HepG2 (cell line): ENCODE measurements around the gene TMX3. TPM values are rescaled to one million over a fixed set of nuclear protein-coding genes. Genes with fewer than 3 reads are reported as not detected.
A peak's percentile ranks its signal among the peaks of the same experiment; 100 is the strongest.

Experiments used
- ATAC-seq: fragments of 200-7000 bp; cut with Tn5 transposase; 3 replicates; pipeline ENCODE4 v1.9.1; 2020; ENCODE audit warnings: mild to moderate bottlenecking, moderate library complexity
- BruUV-seq: library from RNA; stranded (reverse); fragments of 400-500 nt; replicated peaks from 2 replicates; lab custom pipeline; 2021; lab: Mats Ljungman, UMichigan
- CTCF ChIA-PET: fragments of 300-600 bp; formaldehyde crosslinking; extraction: SDS; loops from one replicate; lab custom pipeline; 2021; ENCODE audit warnings: low total read pairs, inconsistent platforms, low intra/inter-chr PET ratio; lab: Yijun Ruan, JAX
- POLR2A ChIA-PET: fragments of 350-600 bp; sonication (Branson Sonifier 250); formaldehyde crosslinking; loops from one replicate; lab custom pipeline; 2020; ENCODE audit warnings: antibody characterized with exemption, inconsistent platforms; lab: Yijun Ruan, JAX
- DNase-seq: peaks from one replicate; pipeline ENCODE4 v3.0.0-alpha.2; 2015; ENCODE audit warnings: low spot score
- FAIRE-seq: peaks from 3 replicates; lab custom pipeline; 2011; peaks lifted over from hg19 to GRCh38; lab: Jason Lieb, UNC
- H2AFZ ChIP-seq: one replicate; pipeline ENCODE4 v1.6.1; 2011; ENCODE audit warnings: low read length, inconsistent platforms
- H3K27ac ChIP-seq: fragments of 300-600 bp; 3 replicates; pipeline ENCODE4 v1.8.0; 2011; ENCODE audit warnings: mixed run types, mild to moderate bottlenecking, mixed read lengths, low read length, inconsistent platforms; ENCODE audit not compliant: insufficient read depth; ENCODE audit errors: extremely low read length
- H3K27me3 ChIP-seq, 2 experiments: fragments of 200-600 bp in 1 of 2; 2 replicates in 1 of 2; 3 replicates in 1 of 2; pipeline versions ENCODE4 v1.6.0 to v1.8.0; 2011; ENCODE audit warnings: low read length in 2 of 2, mild to moderate bottlenecking in 2 of 2, moderate library complexity in 2 of 2, inconsistent platforms in 1 of 2; ENCODE audit not compliant: insufficient read depth in 2 of 2, control insufficient read depth in 1 of 2
- H3K36me3 ChIP-seq, 2 experiments: fragments of 200-600 bp in 1 of 2; replicated peaks in 1 of 2; 2 replicates in 1 of 2; 3 replicates in 1 of 2; pipeline versions ENCODE4 v1.5.1 to v1.8.0; 2011; ENCODE audit warnings: low read length in 2 of 2, inconsistent platforms in 1 of 2; ENCODE audit not compliant: insufficient read depth in 2 of 2, control insufficient read depth in 1 of 2
- H3K4me1 ChIP-seq: 2 replicates; pipeline ENCODE4 v1.5.1; 2012; ENCODE audit warnings: low read length, inconsistent platforms; ENCODE audit not compliant: insufficient read depth
- H3K4me2 ChIP-seq: 2 replicates; pipeline ENCODE4 v1.6.0; 2011; ENCODE audit warnings: low read depth, low read length, inconsistent platforms
- H3K4me3 ChIP-seq, 3 experiments: fragments of 200-600 bp in 1 of 3; sonication (generic), shearing (Covaris generic) in 1 of 3; replicated peaks in 1 of 3; 2 replicates each; pipeline ENCODE4 v1.5.1; 2011 to 2016; ENCODE audit warnings: low read length in 3 of 3, inconsistent platforms in 2 of 3, low read depth in 2 of 3, mild to moderate bottlenecking in 2 of 3, control low read depth in 1 of 3, mixed read lengths in 1 of 3; ENCODE audit not compliant: insufficient read depth in 1 of 3
- H3K79me2 ChIP-seq: one replicate; pipeline ENCODE4 v1.6.1; 2011; ENCODE audit warnings: low read length, inconsistent platforms; ENCODE audit not compliant: insufficient read depth
- H3K9ac ChIP-seq: 2 replicates; pipeline ENCODE4 v1.6.0; 2011; ENCODE audit warnings: mild to moderate bottlenecking, low read depth, low read length, inconsistent platforms; ENCODE audit not compliant: insufficient read depth
- H3K9me3 ChIP-seq: 2 replicates; pipeline ENCODE4 v1.5.1; 2012; ENCODE audit warnings: mild to moderate bottlenecking, low read length
- H4K20me1 ChIP-seq: 2 replicates; pipeline ENCODE4 v1.6.0; 2011; ENCODE audit warnings: inconsistent platforms, mild to moderate bottlenecking, low read length, moderate library complexity; ENCODE audit not compliant: insufficient read depth
- CREB1 ChIP-seq, 2 experiments: fragments of 450-650 bp in 1 of 2; IDR thresholded peaks; 2 replicates each; pipeline ENCODE4 v1.6.1; 2016 to 2017; ENCODE audit warnings: control low read depth in 1 of 2, mild to moderate bottlenecking in 1 of 2, missing compliant biosample characterization in 1 of 2, missing genetic modification characterization in 1 of 2
- LBX2 ChIP-seq: sonication (generic); formaldehyde crosslinking; IDR thresholded peaks from 2 replicates; pipeline ENCODE4 v1.5.0; 2020; ENCODE audit warnings: missing genetic modification reagents, mild to moderate bottlenecking, borderline replicate concordance
- MAFF ChIP-seq: IDR thresholded peaks from 2 replicates; pipeline ENCODE4 v1.6.1; 2011; ENCODE audit warnings: low read depth, low read length, improper control_type of control experiment
- MAFK ChIP-seq, 2 experiments: IDR thresholded peaks in 1 of 2; conservative IDR thresholded peaks in 1 of 2; 2 replicates each; pipeline ENCODE4 v1.6.1; 2011; ENCODE audit warnings: improper control_type of control experiment in 2 of 2, low read length in 2 of 2
- REXO4 ChIP-seq: sonication (generic); formaldehyde crosslinking; IDR thresholded peaks from 2 replicates; pipeline ENCODE4 v1.8.0; 2022; ENCODE audit warnings: missing genetic modification reagents, mild to moderate bottlenecking, borderline replicate concordance
- SIN3B ChIP-seq: fragments of 150-350 bp; IDR thresholded peaks from 2 replicates; pipeline ENCODE4 v1.6.1; 2014; ENCODE audit warnings: low read length
- TMF1 ChIP-seq: sonication (generic); formaldehyde crosslinking; IDR thresholded peaks from 2 replicates; pipeline ENCODE4 v1.8.1; 2022; ENCODE audit warnings: low read depth, missing genetic modification reagents
- ZFY ChIP-seq: sonication (generic); formaldehyde crosslinking; IDR thresholded peaks from 2 replicates; pipeline ENCODE4 v1.4.0; 2020; ENCODE audit warnings: missing genetic modification reagents
- ZNF367 ChIP-seq: sonication (generic); formaldehyde crosslinking; IDR thresholded peaks from 2 replicates; pipeline ENCODE4 v1.4.0; 2020; ENCODE audit warnings: missing genetic modification reagents, borderline replicate concordance
- ZNF672 ChIP-seq: sonication (generic); formaldehyde crosslinking; IDR thresholded peaks from 2 replicates; pipeline ENCODE4 v1.8.1; 2022; ENCODE audit warnings: missing genetic modification reagents
- WGBS: methylation state at CpG from one replicate; pipeline ENCODE4 v1.1.6; 2017; ENCODE audit warnings: low lambda C conversion rate; 5-methylcytosine and 5-hydroxymethylcytosine counted together
- in situ Hi-C: cut with HindIII; loops from 2 replicates; pipeline ENCODE4 v1.10.0; 2017; ENCODE audit warnings: low pct_unique_long_range_greater_than_20kb; ENCODE audit not compliant: extremely low pct_ligation_motif_present
- intact Hi-C: fragments of 100-400 bp; cut with micrococcal nuclease; formaldehyde crosslinking; loops from one replicate; pipeline ENCODE4 v1.10.0; 2022; ENCODE audit not compliant: unreplicated experiment
- polyA plus RNA-seq, 8 experiments: library from polyadenylated mRNA; depleted of rRNA in 3 of 8; stranded (reverse) in 7 of 8; unstranded in 1 of 8; fragments of >200 nt; fragmentation: Illumina TruSeq in 4 of 8; extraction: Trizol in 4 of 8; gene quantifications; 2 replicates each; pipeline versions ENCODE4 v1.2.1 to v1.2.3, GENCODE V29; 2011 to 2016; ENCODE audit warnings: low read depth in 4 of 8, missing spikeins in 1 of 8, mixed read lengths in 1 of 8; ENCODE audit not compliant: insufficient read depth in 1 of 8
- total RNA-seq, 5 experiments: library from RNA; depleted of rRNA; stranded (reverse); fragments of >200 nt; fragmentation: Illumina TruSeq; extraction: Trizol; gene quantifications; 2 replicates each; pipeline ENCODE4 v1.2.3, GENCODE V29; 2016; ENCODE audit warnings: low read depth in 1 of 5
- TF ChIP-seq, protein P1 (sequence below), 2 experiments: sonication (generic) in 1 of 2; formaldehyde crosslinking in 1 of 2; IDR thresholded peaks; 2 replicates each; pipeline versions ENCODE4 v1.4.0 to v1.6.1; 2016 to 2020; ENCODE audit warnings: borderline replicate concordance in 1 of 2, low read depth in 1 of 2, mild to moderate bottlenecking in 1 of 2, missing genetic modification reagents in 1 of 2

TMX3 gene
- total and polyA plus RNA-seq, 2 of the 13 experiments (the other 11 are each of a cell fraction or from before 2014, with no cell fraction given), result 12.9 to 25.0 TPM

- POLR2A ChIA-PET, result no interaction called here
- H3K27ac ChIP-seq, result no peak overlapping the region
- no TSS peak for BruUV-seq
- H3K4me3 ChIP-seq, result no peak overlapping the region
- H3K27me3 ChIP-seq, result no peaks in the 10 kb centered on the region
- TF ChIP-seq CREB1 (IDR thresholded peaks at IDR 0.05), result no peak
- TF ChIP-seq CREB1 (CRISPR knock-in tag; IDR thresholded peaks at IDR 0.05), result no peak
- TF ChIP-seq ZNF672 (CRISPR knock-in tag), result no peak
- TF ChIP-seq ZFY (CRISPR knock-in tag), result no peak
- peak in 1 of 2 experiments; percentile 39; a peak in 2 of 4 replicates for TF ChIP-seq MAFK (conservative IDR thresholded peaks at IDR 0.05 in 1 of 2, IDR thresholded peaks at IDR 0.05 in 1 of 2; ENCODE audit: low read length in 2 of 2)
- TF ChIP-seq MAFF, result peak; percentile 12; the same call in 1 of the 2 replicates
- no peak for TF ChIP-seq SIN3B
- TF ChIP-seq, all 625 proteins: peak for 2
- Histone ChIP-seq H3K79me2 (no peaks in the 10 kb centered on the region), H3K4me1 (no peaks in the 10 kb centered on the region), H3K36me3 (no peaks in the 10 kb centered on the region), H2AFZ (no peak overlapping the region), H4K20me1 (no peaks in the 10 kb centered on the region), H3K9me3 (no peaks in the 10 kb centered on the region), H3K4me2 (no peak overlapping the region), H3K9ac (no peak overlapping the region)
- FAIRE-seq, result no peak
- CTCF ChIA-PET, result no interaction called here
- intact Hi-C loops, result no loop called here
- ATAC-seq, result no peak
- in situ Hi-C loops, result no loop called here
- DNase-seq, result no peak
Measured at GRCh38 chr18:68640861-68641260, 74.0 kb downstream of the TMX3 start.

GRCh38 chr18:68638613-68639012, 76.3 kb downstream of the TMX3 start:
- no peak overlapping the region for H3K4me3 ChIP-seq
- in situ Hi-C loops, result no loop called here
- H3K79me2 ChIP-seq, result no peaks in the 10 kb centered on the region
- no TSS peak for BruUV-seq
- no peaks in the 10 kb centered on the region for H3K4me1 ChIP-seq
- WGBS, result 44% methylated on average over 6 of the region's 6 CpGs
- CTCF ChIA-PET, result no interaction called here
- no peak overlapping the region for H3K4me2 ChIP-seq
- ATAC-seq, result no peak
- H3K27me3 ChIP-seq, result no peaks in the 10 kb centered on the region
- no peak for FAIRE-seq
- no peaks in the 10 kb centered on the region for H3K9me3 ChIP-seq
- H2AFZ ChIP-seq, result no peak overlapping the region
- H3K27ac ChIP-seq, result no peak overlapping the region
- no peaks in the 10 kb centered on the region for H4K20me1 ChIP-seq
- no peak for DNase-seq
- intact Hi-C loops, result no loop called here
- POLR2A ChIA-PET, result no interaction called here
- H3K9ac ChIP-seq, result no peak overlapping the region
- no peaks in the 10 kb centered on the region for H3K36me3 ChIP-seq
- TF ChIP-seq TMF1 (CRISPR knock-in tag) (no peak), REXO4 (CRISPR knock-in tag) (no peak), ZNF367 (CRISPR knock-in tag) (no peak), LBX2 (CRISPR knock-in tag) (no peak)
- TF ChIP-seq, protein P1, sequence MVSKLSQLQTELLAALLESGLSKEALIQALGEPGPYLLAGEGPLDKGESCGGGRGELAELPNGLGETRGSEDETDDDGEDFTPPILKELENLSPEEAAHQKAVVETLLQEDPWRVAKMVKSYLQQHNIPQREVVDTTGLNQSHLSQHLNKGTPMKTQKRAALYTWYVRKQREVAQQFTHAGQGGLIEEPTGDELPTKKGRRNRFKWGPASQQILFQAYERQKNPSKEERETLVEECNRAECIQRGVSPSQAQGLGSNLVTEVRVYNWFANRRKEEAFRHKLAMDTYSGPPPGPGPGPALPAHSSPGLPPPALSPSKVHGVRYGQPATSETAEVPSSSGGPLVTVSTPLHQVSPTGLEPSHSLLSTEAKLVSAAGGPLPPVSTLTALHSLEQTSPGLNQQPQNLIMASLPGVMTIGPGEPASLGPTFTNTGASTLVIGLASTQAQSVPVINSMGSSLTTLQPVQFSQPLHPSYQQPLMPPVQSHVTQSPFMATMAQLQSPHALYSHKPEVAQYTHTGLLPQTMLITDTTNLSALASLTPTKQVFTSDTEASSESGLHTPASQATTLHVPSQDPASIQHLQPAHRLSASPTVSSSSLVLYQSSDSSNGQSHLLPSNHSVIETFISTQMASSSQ (IDR thresholded peaks at IDR 0.05; ENCODE audit: low read depth), result no peak
- TF ChIP-seq, protein P1 (CRISPR knock-in tag; IDR thresholded peaks at IDR 0.05; ENCODE audit: borderline replicate concordance), result no peak
